Activated CD8-positive, alpha-beta T cell treated with anti-CD3 and anti-CD28 coated beads, Interleukin-2, amount 10 ng/mL, durations not matched to agents 7 days and 5 days (primary cell): ENCODE measurements around the gene KIF3C. TPM values are rescaled to one million over a fixed set of nuclear protein-coding genes. Genes with fewer than 3 reads are reported as not detected.
"Not testable (repeated sequence)": the region's sequence is repeated elsewhere in the genome, so short reads cannot be mapped to it uniquely, and the experiment has no call there.

Experiments used
- ATAC-seq: fragments of 150-1000 bp; cut with Tn5 transposase; one replicate; pipeline ENCODE4 v1.10.0; 2021; ENCODE audit warnings: moderate library complexity
- CTCF ChIA-PET: fragments of 350-600 bp; sonication (Branson Sonifier 250); formaldehyde crosslinking; loops from one replicate; lab custom pipeline; 2021; ENCODE audit warnings: antibody characterized with exemption; lab: Charles Lee
- POLR2A ChIA-PET: fragments of 350-600 bp; sonication (Branson Sonifier 250); formaldehyde crosslinking; loops from one replicate; lab custom pipeline; 2021; ENCODE audit warnings: antibody characterized with exemption; lab: Charles Lee
- DNase-seq: peaks from one replicate; pipeline ENCODE4 v3.0.0-alpha.2; 2020
- H3K27ac Mint-ChIP-seq: one replicate; pipeline ENCODE4 v1.8.0; 2021; ENCODE audit warnings: mild to moderate bottlenecking, mixed read lengths
- H3K27me3 Mint-ChIP-seq: one replicate; pipeline ENCODE4 v1.8.0; 2021; ENCODE audit warnings: low read depth, mixed read lengths
- H3K36me3 Mint-ChIP-seq: one replicate; pipeline ENCODE4 v1.8.0; 2021; ENCODE audit warnings: low read depth, mixed read lengths
- H3K4me1 Mint-ChIP-seq: one replicate; pipeline ENCODE4 v1.8.0; 2021; ENCODE audit warnings: low read depth, mixed read lengths
- H3K4me3 Mint-ChIP-seq: one replicate; pipeline ENCODE4 v1.8.0; 2021; ENCODE audit warnings: mild to moderate bottlenecking, mixed read lengths
- H3K9me3 Mint-ChIP-seq: one replicate; pipeline ENCODE4 v1.8.0; 2022; ENCODE audit warnings: mixed read lengths; ENCODE audit not compliant: insufficient read depth
- total RNA-seq, 2 experiments: library from RNA; stranded (reverse); gene quantifications; one replicate each; pipeline ENCODE4 v1.2.3, GENCODE V29; 2021

KIF3C gene
- total RNA-seq, 2 experiments from 2014 or later: 11.3 to 13.4 TPM

GRCh38 chr2:25936889-25937545, 45.3 kb downstream of the KIF3C start:
- POLR2A ChIA-PET: no interaction called here
- H3K27ac Mint-ChIP-seq: no peak overlapping the region
- no peak overlapping the region for H3K4me3 Mint-ChIP-seq
- ATAC-seq (no peak), DNase-seq (no peak)
- H3K4me1 Mint-ChIP-seq: no peaks in the 10 kb centered on the region
- H3K36me3 Mint-ChIP-seq: no peaks in the 10 kb centered on the region
- CTCF ChIA-PET: interaction anchor here (0.9 to 1.7 kb wide), 2 partner anchors 14 to 292 kb away, joined by 3 to 4 read pairs; no protein-coding TSS in a partner anchor
- no peaks in the 10 kb centered on the region for H3K9me3 Mint-ChIP-seq
- H3K27me3 Mint-ChIP-seq: no peaks in the 10 kb centered on the region

- ATAC-seq (no peak), DNase-seq (no peak)
- Mint-ChIP-seq H3K4me3 (no peak overlapping the region), H3K27ac (no peak overlapping the region), H3K36me3 (no peaks in the 10 kb centered on the region), H3K4me1 (no peaks in the 10 kb centered on the region), H3K9me3 (no peaks in the 10 kb centered on the region), H3K27me3 (no peaks in the 10 kb centered on the region)
- POLR2A ChIA-PET: no interaction called here
- CTCF ChIA-PET: no interaction called here
Measured at GRCh38 chr2:25933622-25934021, 48.7 kb downstream of the KIF3C start.

- DNase-seq (no peak), ATAC-seq (no peak)
- Mint-ChIP-seq H3K4me1 (no peaks in the 10 kb centered on the region), H3K36me3 (no peaks in the 10 kb centered on the region), H3K27me3 (no peaks in the 10 kb centered on the region), H3K27ac (no peak overlapping the region), H3K9me3 (no peaks in the 10 kb centered on the region), H3K4me3 (no peak overlapping the region)
- ChIA-PET CTCF (no interaction called here), POLR2A (interaction anchor here (1.1 kb wide), 1 partner anchor 59 kb away, joined by 5 read pairs; no protein-coding TSS in a partner anchor)
Measured at GRCh38 chr2:25929789-25930473, 52.4 kb downstream of the KIF3C start.

GRCh38 chr2:25928668-25929067, 53.6 kb downstream of the KIF3C start:
- ChIA-PET POLR2A (no interaction called here), CTCF (no interaction called here)
- Mint-ChIP-seq H3K4me1 (no peaks in the 10 kb centered on the region), H3K9me3 (no peaks in the 10 kb centered on the region), H3K36me3 (no peaks in the 10 kb centered on the region), H3K27ac (no peak overlapping the region), H3K4me3 (no peak overlapping the region), H3K27me3 (peaks cover 7% of the 10 kb centered on the region)
- ATAC-seq: no peak
- DNase-seq: no peak

GRCh38 chr2:25926984-25927756, 55.1 kb downstream of the KIF3C start:
- H3K36me3 Mint-ChIP-seq: no peaks in the 10 kb centered on the region
- POLR2A ChIA-PET: no interaction called here
- no peaks in the 10 kb centered on the region for H3K9me3 Mint-ChIP-seq
- CTCF ChIA-PET: no interaction called here
- H3K27ac Mint-ChIP-seq: no peak overlapping the region
- DNase-seq (no peak), ATAC-seq (no peak)
- H3K4me1 Mint-ChIP-seq: no peaks in the 10 kb centered on the region
- no peak overlapping the region for H3K4me3 Mint-ChIP-seq
- H3K27me3 Mint-ChIP-seq: peaks cover 13% of the 10 kb centered on the region

- DNase-seq: no peak
- ATAC-seq: no peak
Measured at GRCh38 chr2:25922501-25922900, 59.8 kb downstream of the KIF3C start.

GRCh38 chr2:25920786-25921415, 61.4 kb downstream of the KIF3C start:
- no peak for ATAC-seq
- Mint-ChIP-seq H3K9me3 (no peaks in the 10 kb centered on the region), H3K27me3 (peaks cover 14% of the 10 kb centered on the region), H3K36me3 (no peaks in the 10 kb centered on the region), H3K4me1 (peaks cover 9% of the 10 kb centered on the region), H3K4me3 (no peak overlapping the region), H3K27ac (no peak overlapping the region)
- no peak for DNase-seq
- CTCF ChIA-PET: no interaction called here
- POLR2A ChIA-PET: no interaction called here

More at GRCh38 chr2:25922501-25922900, 59.8 kb downstream of the KIF3C start:
- POLR2A ChIA-PET: interaction anchor here (0.6 kb wide), 1 partner anchor 256 kb away, joined by 4 read pairs; no protein-coding TSS in a partner anchor
- no peaks in the 10 kb centered on the region for H3K9me3 Mint-ChIP-seq
- H3K4me3 Mint-ChIP-seq: no peak overlapping the region
- H3K36me3 Mint-ChIP-seq: no peaks in the 10 kb centered on the region
- H3K4me1 Mint-ChIP-seq: no peaks in the 10 kb centered on the region
- H3K27me3 Mint-ChIP-seq: peaks cover 14% of the 10 kb centered on the region
- H3K27ac Mint-ChIP-seq: no peak overlapping the region
- CTCF ChIA-PET: no interaction called here

- no peak for DNase-seq
- Mint-ChIP-seq H3K27ac (no peak overlapping the region), H3K9me3 (no peaks in the 10 kb centered on the region), H3K27me3 (peaks cover 14% of the 10 kb centered on the region), H3K36me3 (no peaks in the 10 kb centered on the region), H3K4me3 (no peak overlapping the region), H3K4me1 (peaks cover 13% of the 10 kb centered on the region)
- POLR2A ChIA-PET: no interaction called here
- no peak for ATAC-seq
- CTCF ChIA-PET: no interaction called here
Measured at GRCh38 chr2:25920336-25920735, 62.0 kb downstream of the KIF3C start.

- ChIA-PET CTCF (interaction anchor here (0.7 to 1.4 kb wide), 2 partner anchors 32 to 63 kb away, joined by 3 to 5 read pairs; no protein-coding TSS in a partner anchor), POLR2A (interaction anchor here (2.0 kb wide), 1 partner anchor 39 kb away, joined by 12 read pairs; the partner anchor contains the start of gene ASXL2)
Measured at GRCh38 chr2:25917832-25918231, 64.5 kb downstream of the KIF3C start.

GRCh38 chr2:25917411-25917810, 64.9 kb downstream of the KIF3C start:
- not testable (repeated sequence) for H3K27ac Mint-ChIP-seq, DNase-seq, H3K27me3 Mint-ChIP-seq, ATAC-seq, H3K9me3 Mint-ChIP-seq, H3K36me3 Mint-ChIP-seq, H3K4me3 Mint-ChIP-seq
- POLR2A ChIA-PET: interaction anchor here (2.0 kb wide), 1 partner anchor 39 kb away, joined by 12 read pairs; the partner anchor contains the start of gene ASXL2
- CTCF ChIA-PET: interaction anchor here (0.7 to 1.4 kb wide), 2 partner anchors 33 to 63 kb away, joined by 3 to 5 read pairs; no protein-coding TSS in a partner anchor
- peaks cover 13% of the 10 kb centered on the region for H3K4me1 Mint-ChIP-seq

More at GRCh38 chr2:25917832-25918231, 64.5 kb downstream of the KIF3C start:
- Mint-ChIP-seq H3K9me3 (no peaks in the 10 kb centered on the region), H3K4me1 (peaks cover 13% of the 10 kb centered on the region), H3K36me3 (no peaks in the 10 kb centered on the region), H3K27ac (no peak overlapping the region), H3K27me3 (peaks cover 9% of the 10 kb centered on the region), H3K4me3 (no peak overlapping the region)
- DNase-seq: no peak
- no peak for ATAC-seq
